ENCODE measurements around the gene CST3. TPM values are rescaled to one million over a fixed set of nuclear protein-coding genes. Genes with fewer than 3 reads are reported as not detected.

CST3 gene
- total and polyA plus RNA-seq, 4 donors, result 238 to 780 (median 641) TPM

DNA sequence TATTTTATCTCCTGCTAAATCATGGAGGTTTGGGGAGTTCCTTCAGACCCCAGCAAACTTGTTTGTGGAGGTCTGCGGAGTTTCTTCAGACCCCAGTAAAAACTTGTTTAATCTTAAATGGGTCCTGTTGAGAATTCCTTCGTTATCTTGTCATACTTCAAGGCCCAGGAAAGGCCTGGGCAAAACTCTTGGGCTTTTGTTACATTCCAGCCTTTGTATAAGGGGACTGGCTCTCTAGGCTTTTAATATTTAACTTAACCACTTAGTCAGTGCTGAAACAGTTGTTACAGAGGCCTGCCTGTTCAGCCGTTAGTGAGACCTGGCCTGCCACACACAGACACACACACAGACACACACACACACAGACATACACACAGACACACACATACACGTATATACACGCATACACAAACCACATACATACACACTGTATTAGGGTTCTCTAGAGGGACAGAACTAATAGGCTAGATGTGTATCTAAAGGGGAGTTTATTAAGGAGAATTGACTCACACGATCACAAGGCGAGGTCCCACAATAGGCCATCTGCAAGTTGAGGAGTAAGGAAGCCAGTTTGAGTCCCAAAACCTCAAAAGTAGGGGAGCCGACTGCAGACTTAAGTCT is 21.3 kb upstream of the CST3 start:
- Histone ChIP-seq H3K9me3 (ENCODE audit: control insufficient read depth in 4 of 4, insufficient read depth in 3 of 4, low read length in 3 of 4) (no peaks in the 10 kb centered on the region), H3K4me3 (no peak overlapping the region), H3K27ac (ENCODE audit: low read depth in 1 of 2, low read length in 1 of 2) (no peak overlapping the region), H3K27me3 (ENCODE audit: control insufficient read depth in 3 of 3, insufficient read depth in 3 of 3, low read length in 2 of 3) (no peaks in the 10 kb centered on the region), H3K9ac (ENCODE audit: insufficient read depth in 1 of 2, low read length in 2 of 2) (no peak overlapping the region), H3K36me3 (ENCODE audit: control insufficient read depth in 4 of 4, insufficient read depth in 4 of 4, low read length in 4 of 4) (no peaks in the 10 kb centered on the region), H3K4me1 (ENCODE audit: control insufficient read depth in 5 of 5, insufficient read depth in 5 of 5, low read length in 5 of 5) (peaks cover 0 to 31% (median 8%) of the 10 kb centered on the region in 5 donors)
- ATAC-seq (ENCODE audit: insufficient read depth, low FRiP score) (no peak), DNase-seq (peak in 2 of 3 donors; percentile 48 to 61)
- WGBS, 2 donors, result 79 to 92% methylated on average over 8 of the region's 8 CpGs
- TF ChIP-seq, protein P1, sequence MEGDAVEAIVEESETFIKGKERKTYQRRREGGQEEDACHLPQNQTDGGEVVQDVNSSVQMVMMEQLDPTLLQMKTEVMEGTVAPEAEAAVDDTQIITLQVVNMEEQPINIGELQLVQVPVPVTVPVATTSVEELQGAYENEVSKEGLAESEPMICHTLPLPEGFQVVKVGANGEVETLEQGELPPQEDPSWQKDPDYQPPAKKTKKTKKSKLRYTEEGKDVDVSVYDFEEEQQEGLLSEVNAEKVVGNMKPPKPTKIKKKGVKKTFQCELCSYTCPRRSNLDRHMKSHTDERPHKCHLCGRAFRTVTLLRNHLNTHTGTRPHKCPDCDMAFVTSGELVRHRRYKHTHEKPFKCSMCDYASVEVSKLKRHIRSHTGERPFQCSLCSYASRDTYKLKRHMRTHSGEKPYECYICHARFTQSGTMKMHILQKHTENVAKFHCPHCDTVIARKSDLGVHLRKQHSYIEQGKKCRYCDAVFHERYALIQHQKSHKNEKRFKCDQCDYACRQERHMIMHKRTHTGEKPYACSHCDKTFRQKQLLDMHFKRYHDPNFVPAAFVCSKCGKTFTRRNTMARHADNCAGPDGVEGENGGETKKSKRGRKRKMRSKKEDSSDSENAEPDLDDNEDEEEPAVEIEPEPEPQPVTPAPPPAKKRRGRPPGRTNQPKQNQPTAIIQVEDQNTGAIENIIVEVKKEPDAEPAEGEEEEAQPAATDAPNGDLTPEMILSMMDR (IDR thresholded peaks at IDR 0.05; ENCODE audit: control extremely low read depth, extremely low read depth), result no peak

DNA sequence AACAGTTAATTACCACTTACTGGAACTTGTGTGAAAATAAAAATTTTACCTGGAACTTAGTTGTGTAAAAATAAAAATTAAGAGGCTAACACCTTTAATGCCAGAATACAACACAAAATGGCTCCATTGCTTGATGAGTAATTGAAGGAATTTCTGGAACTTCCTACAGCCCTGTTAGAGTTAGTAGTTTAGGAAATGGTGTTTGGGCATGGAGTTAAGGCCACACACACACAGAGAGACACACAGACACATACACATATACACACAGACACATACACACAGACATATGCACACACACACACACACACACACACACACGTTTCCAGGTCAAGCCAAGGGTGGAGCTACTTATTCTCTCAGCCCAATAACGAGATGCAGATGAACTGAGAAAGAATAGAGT is 20.6 kb upstream of the CST3 start:
- H3K4me1 ChIP-seq (ENCODE audit: control insufficient read depth in 5 of 5, insufficient read depth in 5 of 5, low read length in 5 of 5), result peaks cover 0 to 31% (median 8%) of the 10 kb centered on the region in 5 donors
- DNase-seq (no peak), ATAC-seq (ENCODE audit: insufficient read depth, low FRiP score) (no peak)
- H3K9ac ChIP-seq (ENCODE audit: insufficient read depth in 1 of 2, low read length in 2 of 2), result no peak overlapping the region
- no peaks in the 10 kb centered on the region for H3K27me3 ChIP-seq (ENCODE audit: control insufficient read depth in 3 of 3, insufficient read depth in 3 of 3, low read length in 2 of 3)
- H3K4me3 ChIP-seq, result no peak overlapping the region
- no peaks in the 10 kb centered on the region for H3K36me3 ChIP-seq (ENCODE audit: control insufficient read depth in 4 of 4, insufficient read depth in 4 of 4, low read length in 4 of 4)
- 77 to 83% methylated on average over 2 of the region's 2 CpGs for WGBS, 2 donors
- H3K9me3 ChIP-seq (ENCODE audit: control insufficient read depth in 4 of 4, insufficient read depth in 3 of 4, low read length in 3 of 4), result no peaks in the 10 kb centered on the region
- TF ChIP-seq, protein P1 (IDR thresholded peaks at IDR 0.05; ENCODE audit: control extremely low read depth, extremely low read depth), result no peak
- H3K27ac ChIP-seq (ENCODE audit: low read depth in 1 of 2, low read length in 1 of 2), result no peak overlapping the region

DNA sequence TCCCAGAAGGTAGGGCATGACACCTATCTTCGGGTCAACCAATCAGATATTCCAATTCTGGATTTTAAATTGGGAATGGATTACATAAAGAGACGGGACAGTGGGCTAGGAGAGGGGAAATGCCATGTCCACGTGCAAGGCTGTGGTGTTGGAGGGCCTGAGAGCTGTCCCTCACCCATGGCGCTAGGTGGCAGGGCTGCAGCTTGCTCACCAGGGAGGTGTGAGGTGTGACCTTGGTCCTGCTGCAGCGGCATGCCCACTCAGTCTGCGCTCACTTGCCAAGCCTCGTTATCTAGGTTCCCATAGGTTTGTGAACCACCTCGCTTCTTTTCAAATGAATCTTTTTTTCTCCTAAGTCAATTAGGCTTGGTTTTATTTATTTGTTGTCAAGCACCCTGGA is 19.4 kb upstream of the CST3 start:
- Histone ChIP-seq H3K27ac (ENCODE audit: low read depth in 1 of 2, low read length in 1 of 2) (no peak overlapping the region), H3K9ac (ENCODE audit: insufficient read depth in 1 of 2, low read length in 2 of 2) (no peak overlapping the region), H3K4me1 (ENCODE audit: control insufficient read depth in 5 of 5, insufficient read depth in 5 of 5, low read length in 5 of 5) (peaks cover 0 to 31% (median 8%) of the 10 kb centered on the region in 5 donors), H3K4me3 (no peak overlapping the region), H3K9me3 (ENCODE audit: control insufficient read depth in 4 of 4, insufficient read depth in 3 of 4, low read length in 3 of 4) (no peaks in the 10 kb centered on the region), H3K36me3 (ENCODE audit: control insufficient read depth in 4 of 4, insufficient read depth in 4 of 4, low read length in 4 of 4) (no peaks in the 10 kb centered on the region), H3K27me3 (ENCODE audit: control insufficient read depth in 3 of 3, insufficient read depth in 3 of 3, low read length in 2 of 3) (no peaks in the 10 kb centered on the region)
- 80% methylated on average over 8 of the region's 8 CpGs for WGBS, 2 donors
- DNase-seq, result no peak
- TF ChIP-seq, protein P1 (IDR thresholded peaks at IDR 0.05; ENCODE audit: control extremely low read depth, extremely low read depth), result no peak
- no peak for ATAC-seq (ENCODE audit: insufficient read depth, low FRiP score)

DNA sequence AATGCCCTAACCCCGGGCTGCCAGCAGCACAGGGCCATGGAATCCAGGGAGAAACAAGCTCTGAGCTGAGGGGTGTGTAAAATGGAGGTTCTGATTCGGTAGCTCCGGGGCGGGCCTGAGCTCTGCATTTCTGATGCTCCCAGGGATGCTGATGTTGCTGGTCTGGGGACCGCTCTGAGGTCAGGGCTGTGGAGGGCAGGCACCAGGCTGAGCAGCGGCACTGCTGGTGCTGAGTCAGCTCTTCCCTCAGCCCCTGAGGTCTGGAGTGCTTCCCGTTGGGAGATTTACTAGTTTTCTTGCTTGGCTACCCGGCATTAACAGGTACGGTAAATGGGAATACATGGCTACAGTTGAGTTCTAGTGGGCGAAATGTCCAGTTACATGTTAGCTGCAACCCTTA is 18.6 kb upstream of the CST3 start:
- Histone ChIP-seq H3K4me1 (ENCODE audit: control insufficient read depth in 5 of 5, insufficient read depth in 5 of 5, low read length in 5 of 5) (peaks cover 0 to 31% (median 8%) of the 10 kb centered on the region in 5 donors), H3K27ac (ENCODE audit: low read depth in 1 of 2, low read length in 1 of 2) (peak overlapping the region in 1 of 2 donors; percentile 17), H3K9ac (ENCODE audit: insufficient read depth in 1 of 2, low read length in 2 of 2) (no peak overlapping the region)

More for the DNA sequence above, 18.6 kb upstream of the CST3 start:
- H3K36me3 ChIP-seq (ENCODE audit: control insufficient read depth in 4 of 4, insufficient read depth in 4 of 4, low read length in 4 of 4), result no peaks in the 10 kb centered on the region
- 62 to 63% methylated on average over 10 of the region's 10 CpGs for WGBS, 2 donors
- ATAC-seq (ENCODE audit: insufficient read depth, low FRiP score) (peak; percentile 30), DNase-seq (no peak)
- no peak overlapping the region for H3K4me3 ChIP-seq
- H3K9me3 ChIP-seq (ENCODE audit: control insufficient read depth in 4 of 4, insufficient read depth in 3 of 4, low read length in 3 of 4), result no peaks in the 10 kb centered on the region
- TF ChIP-seq, protein P1 (IDR thresholded peaks at IDR 0.05; ENCODE audit: control extremely low read depth, extremely low read depth), result no peak
- no peaks in the 10 kb centered on the region for H3K27me3 ChIP-seq (ENCODE audit: control insufficient read depth in 3 of 3, insufficient read depth in 3 of 3, low read length in 2 of 3)

Measured in lung (tissue), 12 donors.